Sigmoid colon (tissue), 7 donors: ENCODE measurements around the gene KDM7A. TPM values are rescaled to one million over a fixed set of nuclear protein-coding genes. Genes with fewer than 3 reads are reported as not detected.

Source experiments
- DNase-seq: peaks from one replicate; pipeline ENCODE4 v3.0.0-alpha.2; 2019
- H3K27ac ChIP-seq, 4 donors: fragments of 200-600 bp; sonication (generic); one replicate each; pipeline ENCODE4 v1.5.1; 2016 to 2019; ENCODE audit warnings: mild to moderate bottlenecking in 1 of 4
- H3K27me3 ChIP-seq, 3 donors: fragments of 200-600 bp; sonication (generic); one replicate each; pipeline ENCODE4 v1.5.1; 2019; ENCODE audit warnings: mild to moderate bottlenecking in 1 of 3
- H3K36me3 ChIP-seq, 4 donors: fragments of 200-600 bp; sonication (generic); one replicate each; pipeline ENCODE4 v1.5.1; 2016 to 2019
- H3K4me1 ChIP-seq, 4 donors: fragments of 200-600 bp; sonication (generic); one replicate each; pipeline ENCODE4 v1.5.1; 2017 to 2019
- H3K4me3 ChIP-seq, 4 donors: fragments of 200-600 bp; sonication (generic); one replicate each; pipeline ENCODE4 v1.5.1; 2017 to 2019; ENCODE audit warnings: mild to moderate bottlenecking in 2 of 4, moderate library complexity in 1 of 4
- H3K9me3 ChIP-seq, 4 donors: fragments of 200-600 bp in 3 of 4; sonication (generic) in 3 of 4; one replicate each; pipeline versions ENCODE4 v1.5.1 to v1.6.1; 2013 to 2019
- EP300 ChIP-seq, 4 donors: sonication (generic); formaldehyde crosslinking; IDR thresholded peaks; one replicate each; pipeline ENCODE4 v1.6.1; 2017; ENCODE audit warnings: antibody characterized with exemption in 4 of 4
- POLR2A ChIP-seq, 2 donors: fragments of 450-650 bp; IDR thresholded peaks; one replicate each; pipeline ENCODE4 v1.6.1; 2016; ENCODE audit warnings: antibody characterized with exemption in 2 of 2, mild to moderate bottlenecking in 2 of 2, moderate library complexity in 2 of 2
- POLR2AphosphoS5 ChIP-seq, 4 donors: sonication (generic); formaldehyde crosslinking; IDR thresholded peaks; one replicate each; pipeline ENCODE4 v1.6.1; 2017; ENCODE audit warnings: antibody characterized with exemption in 4 of 4
- WGBS, 2 donors: extraction: QIAGEN DNeasy Blood & Tissue Kit; methylation state at CpG; one replicate each; pipeline ENCODE4 v1.1.7; 2013; 5-methylcytosine and 5-hydroxymethylcytosine counted together
- intact Hi-C: fragments of 100-400 bp; cut with DNase I; formaldehyde crosslinking; loops from one replicate; pipeline ENCODE4 v1.15.1; 2023
- polyA plus RNA-seq, 3 donors: library from polyadenylated mRNA; stranded (reverse); fragments of 200-250 nt; gene quantifications; one replicate each; pipeline ENCODE4 v1.2.3, GENCODE V29; 2013
- total RNA-seq, 4 donors: library from RNA; depleted of rRNA; stranded (reverse); fragments of >200 nt; gene quantifications; one replicate each; pipeline ENCODE4 v1.1.0, GENCODE V29; 2016
- TF ChIP-seq, protein P1 (sequence below), 4 experiments: fragments of 450-650 bp in 3 of 4; fragments of 200-600 bp in 1 of 4; IDR thresholded peaks; one replicate each; pipeline ENCODE4 v1.5.1; 2016 to 2019; ENCODE audit warnings: antibody characterized with exemption in 4 of 4, mild to moderate bottlenecking in 3 of 4, moderate library complexity in 2 of 4
- donor health status: healthy with polysubstance abuse.
- donor health status: Bipolar disorder and iron deficiency.
- donor health status: healthy.

The KDM7A gene
- total and polyA plus RNA-seq, 7 donors: 8.4 to 31.6 (median 17.0) TPM

DNA sequence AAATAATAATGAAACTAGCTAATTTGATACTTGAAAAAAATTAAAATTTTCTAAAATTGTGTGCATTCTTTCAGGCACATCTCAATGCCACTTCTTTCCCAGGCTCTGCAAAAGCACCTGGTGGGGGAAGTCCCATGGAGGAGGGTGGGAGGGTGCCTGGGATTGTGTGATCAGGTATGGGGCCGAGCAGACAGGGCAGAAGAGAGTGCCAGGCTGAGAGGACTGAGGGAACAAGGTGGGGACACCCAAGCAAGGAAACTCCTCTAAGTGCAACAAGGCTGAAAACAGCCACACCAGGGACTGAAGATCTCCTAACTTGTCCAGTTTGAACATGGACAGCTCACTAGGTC, 127.8 kb downstream of the KDM7A start:
- TF ChIP-seq, protein P1, sequence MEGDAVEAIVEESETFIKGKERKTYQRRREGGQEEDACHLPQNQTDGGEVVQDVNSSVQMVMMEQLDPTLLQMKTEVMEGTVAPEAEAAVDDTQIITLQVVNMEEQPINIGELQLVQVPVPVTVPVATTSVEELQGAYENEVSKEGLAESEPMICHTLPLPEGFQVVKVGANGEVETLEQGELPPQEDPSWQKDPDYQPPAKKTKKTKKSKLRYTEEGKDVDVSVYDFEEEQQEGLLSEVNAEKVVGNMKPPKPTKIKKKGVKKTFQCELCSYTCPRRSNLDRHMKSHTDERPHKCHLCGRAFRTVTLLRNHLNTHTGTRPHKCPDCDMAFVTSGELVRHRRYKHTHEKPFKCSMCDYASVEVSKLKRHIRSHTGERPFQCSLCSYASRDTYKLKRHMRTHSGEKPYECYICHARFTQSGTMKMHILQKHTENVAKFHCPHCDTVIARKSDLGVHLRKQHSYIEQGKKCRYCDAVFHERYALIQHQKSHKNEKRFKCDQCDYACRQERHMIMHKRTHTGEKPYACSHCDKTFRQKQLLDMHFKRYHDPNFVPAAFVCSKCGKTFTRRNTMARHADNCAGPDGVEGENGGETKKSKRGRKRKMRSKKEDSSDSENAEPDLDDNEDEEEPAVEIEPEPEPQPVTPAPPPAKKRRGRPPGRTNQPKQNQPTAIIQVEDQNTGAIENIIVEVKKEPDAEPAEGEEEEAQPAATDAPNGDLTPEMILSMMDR (IDR thresholded peaks at IDR 0.05): no peak
- no peak for TF ChIP-seq POLR2AphosphoS5 (IDR thresholded peaks at IDR 0.05)
- no peak for TF ChIP-seq EP300 (IDR thresholded peaks at IDR 0.05)
- no peak for TF ChIP-seq POLR2A (IDR thresholded peaks at IDR 0.05)
- no peak overlapping the region for H3K4me3 ChIP-seq
- WGBS, 2 donors: 20 to 70% methylated on average over 1 of the region's 1 CpG
- DNase-seq: no peak
- intact Hi-C loops: no loop called here
- H3K4me1 ChIP-seq: no peaks in the 10 kb centered on the region
- peaks cover 0 to 43% (median 1%) of the 10 kb centered on the region in 4 donors for H3K36me3 ChIP-seq
- H3K9me3 ChIP-seq: no peaks in the 10 kb centered on the region
- no peaks in the 10 kb centered on the region for H3K27me3 ChIP-seq
- no peak overlapping the region for H3K27ac ChIP-seq

DNA sequence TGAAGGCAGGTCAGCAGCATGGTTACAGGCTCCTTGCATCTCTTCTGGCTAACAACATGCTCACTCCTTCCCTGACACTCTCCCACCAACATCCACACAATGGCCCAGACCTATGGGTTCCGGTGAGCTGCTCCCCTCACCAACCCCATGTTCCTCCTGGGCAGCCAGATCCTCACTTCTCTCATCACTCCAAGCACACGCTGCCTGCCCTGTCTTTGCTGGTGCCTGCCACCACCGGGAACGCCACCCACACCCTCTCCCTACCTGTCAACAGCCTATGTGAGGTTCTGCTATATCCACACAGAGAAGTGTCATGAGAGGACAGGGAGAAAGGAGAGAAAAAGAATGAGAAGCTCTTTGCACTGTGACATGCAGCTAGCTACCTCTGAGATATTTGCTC, 128.6 kb downstream of the KDM7A start:
- DNase-seq: no peak
- H3K36me3 ChIP-seq: peaks cover 0 to 39% (median 1%) of the 10 kb centered on the region in 4 donors
- no peaks in the 10 kb centered on the region for H3K27me3 ChIP-seq
- no peaks in the 10 kb centered on the region for H3K9me3 ChIP-seq
- no peaks in the 10 kb centered on the region for H3K4me1 ChIP-seq
- WGBS, 2 donors: 82 to 93% methylated on average over 4 of the region's 4 CpGs
- intact Hi-C loops: no loop called here
- TF ChIP-seq, protein P1 (IDR thresholded peaks at IDR 0.05): no peak
- no peak for TF ChIP-seq POLR2A (IDR thresholded peaks at IDR 0.05)
- TF ChIP-seq POLR2AphosphoS5 (IDR thresholded peaks at IDR 0.05): no peak
- H3K27ac ChIP-seq: no peak overlapping the region
- no peak overlapping the region for H3K4me3 ChIP-seq

DNA sequence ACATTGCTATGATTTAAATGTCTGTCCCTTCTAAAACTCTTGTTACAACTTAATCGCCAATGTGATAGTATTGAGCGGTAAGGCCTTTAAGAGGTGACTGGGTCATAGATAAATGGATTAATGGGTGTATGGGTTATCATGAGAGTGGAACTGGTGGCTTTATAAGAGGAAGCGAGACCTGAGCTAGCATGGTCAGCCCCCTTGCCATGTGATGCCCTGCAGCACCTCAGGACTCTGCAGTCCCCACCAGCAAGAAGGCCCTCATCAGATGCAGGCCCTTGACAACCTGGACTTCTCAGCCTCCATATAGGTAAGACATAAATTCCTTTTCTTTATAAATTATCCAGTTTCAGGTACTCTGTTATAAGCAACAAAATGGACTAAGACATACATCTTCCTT, 129.6 kb downstream of the KDM7A start:
- no peak for DNase-seq
- 95 to 97% methylated on average over 3 of the region's 3 CpGs for WGBS, 2 donors
- no peak for TF ChIP-seq POLR2AphosphoS5 (IDR thresholded peaks at IDR 0.05)
- TF ChIP-seq, protein P1 (IDR thresholded peaks at IDR 0.05): no peak
- no peak for TF ChIP-seq POLR2A (IDR thresholded peaks at IDR 0.05)
- TF ChIP-seq EP300 (IDR thresholded peaks at IDR 0.05): no peak
- Histone ChIP-seq H3K9me3 (no peaks in the 10 kb centered on the region), H3K4me3 (no peak overlapping the region), H3K27ac (no peak overlapping the region), H3K4me1 (no peaks in the 10 kb centered on the region), H3K36me3 (peaks cover 0 to 38% (median 3%) of the 10 kb centered on the region in 4 donors), H3K27me3 (no peaks in the 10 kb centered on the region)
- intact Hi-C loops: no loop called here

DNA sequence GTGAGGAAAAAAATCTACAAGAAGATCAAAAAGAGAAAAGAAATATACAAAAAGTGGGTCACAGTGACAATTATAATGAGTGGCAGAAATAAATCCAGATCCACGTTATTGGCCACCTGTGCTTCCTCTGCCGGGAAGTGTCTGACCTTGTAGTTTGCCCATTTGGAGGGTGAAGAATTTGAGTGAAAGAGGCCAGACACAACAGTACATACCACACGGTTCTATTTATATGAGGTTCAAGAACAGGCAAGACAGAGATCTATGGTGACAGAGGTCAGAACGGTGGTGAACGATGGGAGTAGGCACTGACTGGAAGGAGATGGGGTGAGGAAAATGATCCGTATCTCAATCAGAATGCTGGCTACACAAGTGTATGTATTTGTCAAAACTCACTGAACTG, 131.1 kb downstream of the KDM7A start:
- TF ChIP-seq, protein P1 (IDR thresholded peaks at IDR 0.05): no peak
- TF ChIP-seq EP300 (IDR thresholded peaks at IDR 0.05): no peak
- Histone ChIP-seq H3K36me3 (peaks cover 0 to 53% (median 4%) of the 10 kb centered on the region in 4 donors), H3K27me3 (no peaks in the 10 kb centered on the region), H3K4me1 (no peaks in the 10 kb centered on the region), H3K9me3 (no peaks in the 10 kb centered on the region), H3K27ac (no peak overlapping the region), H3K4me3 (no peak overlapping the region)
- no peak for DNase-seq
- WGBS, 2 donors: 52 to 72% methylated on average over 6 of the region's 6 CpGs
- intact Hi-C loops: no loop called here

DNA sequence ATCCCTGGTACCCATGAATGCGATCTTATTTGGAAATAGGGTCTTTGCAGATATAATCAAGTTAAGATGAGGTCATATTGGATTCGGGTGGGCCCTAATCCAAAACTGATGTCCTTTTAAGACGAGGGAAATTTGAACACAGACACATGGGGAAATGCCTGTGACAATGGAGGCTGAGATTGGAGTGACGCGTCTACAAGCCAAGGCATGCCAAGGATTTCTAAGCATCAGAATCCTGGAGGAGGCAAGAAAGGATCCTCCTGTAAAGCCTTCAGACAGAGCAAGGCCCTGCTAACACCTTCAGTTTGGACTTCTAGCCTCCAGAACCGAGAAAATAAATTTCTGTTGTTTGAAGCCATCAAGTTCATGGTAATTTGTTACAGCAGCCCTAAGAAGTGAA, 132.5 kb downstream of the KDM7A start:
- DNase-seq: no peak
- H3K27me3 ChIP-seq: no peaks in the 10 kb centered on the region
- H3K4me3 ChIP-seq: no peak overlapping the region
- TF ChIP-seq EP300 (IDR thresholded peaks at IDR 0.05) (no peak), POLR2A (IDR thresholded peaks at IDR 0.05) (no peak)
- peaks cover 0 to 63% (median 4%) of the 10 kb centered on the region in 4 donors for H3K36me3 ChIP-seq
- H3K4me1 ChIP-seq: no peaks in the 10 kb centered on the region
- intact Hi-C loops: no loop called here
- no peak overlapping the region for H3K27ac ChIP-seq
- 97% methylated on average over 6 of the region's 6 CpGs for WGBS, 2 donors
- H3K9me3 ChIP-seq: no peaks in the 10 kb centered on the region
